ENCODE results near the gene PCDHGA10. TPM values are rescaled to one million over a fixed set of nuclear protein-coding genes. Genes with fewer than 3 reads are reported as not detected.

PCDHGA10 gene
- total RNA-seq, 1 donor from 2014 or later, result 22.4 TPM

- Mint-ChIP-seq H3K27me3 (ENCODE audit: unreplicated experiment) (no peaks in the 10 kb centered on the region), H3K27ac (ENCODE audit: unreplicated experiment) (no peak overlapping the region), H3K4me3 (ENCODE audit: unreplicated experiment) (no peak overlapping the region), H3K9me3 (ENCODE audit: unreplicated experiment) (peaks cover 5% of the 10 kb centered on the region), H3K36me3 (ENCODE audit: unreplicated experiment) (peaks cover 8% of the 10 kb centered on the region), H3K4me1 (ENCODE audit: unreplicated experiment) (peaks cover 4% of the 10 kb centered on the region)
- TF ChIP-seq CTCF (IDR thresholded peaks at IDR 0.05), result no peak
- no peak for DNase-seq (ENCODE audit: extremely low spot score, unreplicated experiment)
These were observed 52.6 kb downstream of the PCDHGA10 start for GRCh38 chr5:141465351-141465750.

Other genes with a start within 250 kb of the PCDHGA10 start
- 1.1 and 1.2 TPM in 2 replicates for gene PCDHB7, start 240.3 kb upstream of the PCDHGA10 start, total RNA-seq
- gene PCDHB8, start 235.2 kb upstream of the PCDHGA10 start, total RNA-seq, result 0.81 and 1.1 TPM in 2 replicates
- 9.0 and 10.8 TPM in 2 replicates for gene PCDHB16, start 230.6 kb upstream of the PCDHGA10 start, total RNA-seq
- 3.4 and 4.3 TPM in 2 replicates for gene PCDHB9, start 225.8 kb upstream of the PCDHGA10 start, total RNA-seq
- gene PCDHB10, start 220.6 kb upstream of the PCDHGA10 start, total RNA-seq, result 7.8 and 8.2 TPM in 2 replicates
- gene PCDHB11, start 213.4 kb upstream of the PCDHGA10 start, total RNA-seq, result 1.9 and 2.4 TPM in 2 replicates
- gene PCDHB12, start 204.3 kb upstream of the PCDHGA10 start, total RNA-seq, result 1.9 and 2.2 TPM in 2 replicates
- 2.2 and 2.4 TPM in 2 replicates for gene PCDHB13, start 199.1 kb upstream of the PCDHGA10 start, total RNA-seq
- 8.8 and 9.0 TPM in 2 replicates for gene PCDHB14, start 189.6 kb upstream of the PCDHGA10 start, total RNA-seq
- gene PCDHB15, start 167.6 kb upstream of the PCDHGA10 start, total RNA-seq, result 4.3 and 4.4 TPM in 2 replicates
- 0.50 and 0.81 TPM in 2 replicates for gene SLC25A2, start 108.9 kb upstream of the PCDHGA10 start, total RNA-seq
- 78.7 and 83.8 TPM in 2 replicates for gene TAF7, start 92.2 kb upstream of the PCDHGA10 start, total RNA-seq
- gene PCDHGA1, start 82.5 kb upstream of the PCDHGA10 start, total RNA-seq, result 0.13 TPM in 1 of 2 replicates, not detected in the other
- 0.21 TPM in 1 of 2 replicates, not detected in the other for gene PCDHGA2, start 74.2 kb upstream of the PCDHGA10 start, total RNA-seq
- gene PCDHGA3, start 69.2 kb upstream of the PCDHGA10 start, total RNA-seq, result not detected in 2 replicates
- 1.4 and 1.8 TPM in 2 replicates for gene PCDHGB1, start 62.9 kb upstream of the PCDHGA10 start, total RNA-seq
- gene PCDHGA4, start 58.0 kb upstream of the PCDHGA10 start, total RNA-seq, result 0.27 and 0.47 TPM in 2 replicates
- 0.50 and 0.59 TPM in 2 replicates for gene PCDHGB2, start 53.0 kb upstream of the PCDHGA10 start, total RNA-seq
- gene PCDHGA5, start 48.8 kb upstream of the PCDHGA10 start, total RNA-seq, result 0.13 and 0.16 TPM in 2 replicates
- gene PCDHGB3, start 42.7 kb upstream of the PCDHGA10 start, total RNA-seq, result 0.19 and 0.29 TPM in 2 replicates
- gene PCDHGA6, start 39.1 kb upstream of the PCDHGA10 start, total RNA-seq, result 0.18 and 0.21 TPM in 2 replicates
- gene PCDHGA7, start 30.2 kb upstream of the PCDHGA10 start, total RNA-seq, result 0.11 TPM in 1 of 2 replicates, not detected in the other
- 10.8 and 11.9 TPM in 2 replicates for gene PCDHGB4, start 25.3 kb upstream of the PCDHGA10 start, total RNA-seq
- gene PCDHGA8, start 20.4 kb upstream of the PCDHGA10 start, total RNA-seq, result 0.34 and 0.51 TPM in 2 replicates
- 0.97 and 1.3 TPM in 2 replicates for gene PCDHGB5, start 15.0 kb upstream of the PCDHGA10 start, total RNA-seq
- gene PCDHGA9, start 10.2 kb upstream of the PCDHGA10 start, total RNA-seq, result 1.6 and 1.9 TPM in 2 replicates
- 70.2 and 71.5 TPM in 2 replicates for gene PCDHGB6, start 5.0 kb upstream of the PCDHGA10 start, total RNA-seq
- 6.2 and 8.8 TPM in 2 replicates for gene PCDHGB7, start 4.7 kb downstream of the PCDHGA10 start, total RNA-seq
- 1.9 and 2.2 TPM in 2 replicates for gene PCDHGA11, start 8.1 kb downstream of the PCDHGA10 start, total RNA-seq
- 2.0 and 2.1 TPM in 2 replicates for gene PCDHGA12, start 17.5 kb downstream of the PCDHGA10 start, total RNA-seq
- gene PCDHGC3, start 63.0 kb downstream of the PCDHGA10 start, total RNA-seq, result 92.4 and 99.9 TPM in 2 replicates
- gene PCDHGC4, start 72.0 kb downstream of the PCDHGA10 start, total RNA-seq, result 2.8 and 3.7 TPM in 2 replicates
- gene PCDHGC5, start 76.1 kb downstream of the PCDHGA10 start, total RNA-seq, result 1.4 and 1.9 TPM in 2 replicates
- 50.9 and 52.1 TPM in 2 replicates for gene DIAPH1, start 206.0 kb downstream of the PCDHGA10 start, total RNA-seq
- gene HDAC3, start 223.9 kb downstream of the PCDHGA10 start, total RNA-seq, result 62.1 and 67.9 TPM in 2 replicates
- gene RELL2, start 224.0 kb downstream of the PCDHGA10 start, total RNA-seq, result 5.4 and 6.1 TPM in 2 replicates
- gene FCHSD1, start 238.4 kb downstream of the PCDHGA10 start, total RNA-seq, result 23.2 and 28.6 TPM in 2 replicates